Sigmoid colon (tissue), 7 donors: Measurements from ENCODE around the gene HK2. TPM values are rescaled to one million over a fixed set of nuclear protein-coding genes. Genes with fewer than 3 reads are reported as not detected.
A peak's percentile ranks its signal among the peaks of the same experiment; 100 is the strongest.

ENCODE experiments used
- DNase-seq: peaks from one replicate; pipeline ENCODE4 v3.0.0-alpha.2; 2019
- H3K27ac ChIP-seq, 4 donors: fragments of 200-600 bp; sonication (generic); one replicate each; pipeline ENCODE4 v1.5.1; 2016 to 2019; ENCODE audit warnings: mild to moderate bottlenecking in 1 of 4
- H3K27me3 ChIP-seq, 3 donors: fragments of 200-600 bp; sonication (generic); one replicate each; pipeline ENCODE4 v1.5.1; 2019; ENCODE audit warnings: mild to moderate bottlenecking in 1 of 3
- H3K36me3 ChIP-seq, 4 donors: fragments of 200-600 bp; sonication (generic); one replicate each; pipeline ENCODE4 v1.5.1; 2016 to 2019
- H3K4me1 ChIP-seq, 4 donors: fragments of 200-600 bp; sonication (generic); one replicate each; pipeline ENCODE4 v1.5.1; 2017 to 2019
- H3K4me3 ChIP-seq, 4 donors: fragments of 200-600 bp; sonication (generic); one replicate each; pipeline ENCODE4 v1.5.1; 2017 to 2019; ENCODE audit warnings: mild to moderate bottlenecking in 2 of 4, moderate library complexity in 1 of 4
- H3K9me3 ChIP-seq, 4 donors: fragments of 200-600 bp in 3 of 4; sonication (generic) in 3 of 4; one replicate each; pipeline versions ENCODE4 v1.5.1 to v1.6.1; 2013 to 2019
- CTCF ChIP-seq, 4 experiments: fragments of 450-650 bp in 3 of 4; fragments of 200-600 bp in 1 of 4; IDR thresholded peaks; one replicate each; pipeline ENCODE4 v1.5.1; 2016 to 2019; ENCODE audit warnings: antibody characterized with exemption in 4 of 4, mild to moderate bottlenecking in 3 of 4, moderate library complexity in 2 of 4
- EP300 ChIP-seq, 4 donors: sonication (generic); formaldehyde crosslinking; IDR thresholded peaks; one replicate each; pipeline ENCODE4 v1.6.1; 2017; ENCODE audit warnings: antibody characterized with exemption in 4 of 4
- POLR2A ChIP-seq, 2 donors: fragments of 450-650 bp; IDR thresholded peaks; one replicate each; pipeline ENCODE4 v1.6.1; 2016; ENCODE audit warnings: antibody characterized with exemption in 2 of 2, mild to moderate bottlenecking in 2 of 2, moderate library complexity in 2 of 2
- POLR2AphosphoS5 ChIP-seq, 4 donors: sonication (generic); formaldehyde crosslinking; IDR thresholded peaks; one replicate each; pipeline ENCODE4 v1.6.1; 2017; ENCODE audit warnings: antibody characterized with exemption in 4 of 4
- WGBS, 2 donors: extraction: QIAGEN DNeasy Blood & Tissue Kit; methylation state at CpG; one replicate each; pipeline ENCODE4 v1.1.7; 2013; 5-methylcytosine and 5-hydroxymethylcytosine counted together
- intact Hi-C: fragments of 100-400 bp; cut with DNase I; formaldehyde crosslinking; loops from one replicate; pipeline ENCODE4 v1.15.1; 2023
- polyA plus RNA-seq, 3 donors: library from polyadenylated mRNA; stranded (reverse); fragments of 200-250 nt; gene quantifications; one replicate each; pipeline ENCODE4 v1.2.3, GENCODE V29; 2013
- total RNA-seq, 4 donors: library from RNA; depleted of rRNA; stranded (reverse); fragments of >200 nt; gene quantifications; one replicate each; pipeline ENCODE4 v1.1.0, GENCODE V29; 2016
- donor health status: healthy with polysubstance abuse.
- donor health status: Bipolar disorder and iron deficiency.
- donor health status: healthy.

The HK2 gene
- total and polyA plus RNA-seq, 7 donors = 1.3 to 118 (median 1.9) TPM

- Histone ChIP-seq H3K27ac (peak overlapping the region; percentile 24 to 67 (median 47)), H3K9me3 (no peaks in the 10 kb centered on the region), H3K36me3 (no peaks in the 10 kb centered on the region), H3K4me1 (peaks cover 0 to 20% (median 12%) of the 10 kb centered on the region in 4 donors), H3K27me3 (no peaks in the 10 kb centered on the region), H3K4me3 (no peak overlapping the region)
- 28 to 52% methylated on average over 3 of the region's 3 CpGs for WGBS, 2 donors
- no peak for DNase-seq
- intact Hi-C loops = no loop called here
- TF ChIP-seq CTCF (IDR thresholded peaks at IDR 0.05) = no peak
- TF ChIP-seq POLR2A (IDR thresholded peaks at IDR 0.05) = no peak
- no peak for TF ChIP-seq EP300 (IDR thresholded peaks at IDR 0.05)
- TF ChIP-seq POLR2AphosphoS5 (IDR thresholded peaks at IDR 0.05) = no peak
Observed at GRCh38 chr2:74843433-74843832, 9.5 kb downstream of the HK2 start.

- no peak for TF ChIP-seq POLR2A (IDR thresholded peaks at IDR 0.05)
- peak; percentile 30 to 68 (median 46) for TF ChIP-seq POLR2AphosphoS5 (IDR thresholded peaks at IDR 0.05)
- H3K4me3 ChIP-seq = no peak overlapping the region
- H3K27me3 ChIP-seq = no peaks in the 10 kb centered on the region
- no peaks in the 10 kb centered on the region for H3K36me3 ChIP-seq
- H3K4me1 ChIP-seq = peaks cover 0 to 20% (median 12%) of the 10 kb centered on the region in 4 donors
- no peaks in the 10 kb centered on the region for H3K9me3 ChIP-seq
- peak overlapping the region; percentile 24 to 67 (median 47) for H3K27ac ChIP-seq
- intact Hi-C loops = no loop called here
- peak; percentile 69 for DNase-seq
Observed at GRCh38 chr2:74843899-74844298, 10.0 kb downstream of the HK2 start.

- no peaks in the 10 kb centered on the region for H3K9me3 ChIP-seq
- H3K27me3 ChIP-seq = no peaks in the 10 kb centered on the region
- H3K4me3 ChIP-seq = no peak overlapping the region
- peak overlapping the region; percentile 40 to 67 (median 51) for H3K27ac ChIP-seq
- intact Hi-C loops = no loop called here
- TF ChIP-seq EP300 (IDR thresholded peaks at IDR 0.05) (no peak), POLR2AphosphoS5 (IDR thresholded peaks at IDR 0.05) (no peak), POLR2A (IDR thresholded peaks at IDR 0.05) (no peak), CTCF (IDR thresholded peaks at IDR 0.05) (no peak)
- no peak for DNase-seq
- no peaks in the 10 kb centered on the region for H3K36me3 ChIP-seq
- WGBS, 2 donors = 63 to 90% methylated on average over 4 of the region's 4 CpGs
- H3K4me1 ChIP-seq = peaks cover 0 to 20% (median 12%) of the 10 kb centered on the region in 4 donors
Observed at GRCh38 chr2:74844752-74845151, 10.8 kb downstream of the HK2 start.

GRCh38 chr2:74845217-74845751 is 11.4 kb downstream of the HK2 start:
- TF ChIP-seq POLR2A (IDR thresholded peaks at IDR 0.05) (no peak), POLR2AphosphoS5 (IDR thresholded peaks at IDR 0.05) (peak in 2 of 4 donors; percentile 10 to 45)
- H3K4me1 ChIP-seq = peaks cover 0 to 20% (median 12%) of the 10 kb centered on the region in 4 donors
- intact Hi-C loops = no loop called here
- 4 to 35% methylated on average over 8 of the region's 8 CpGs for WGBS, 2 donors
- H3K4me3 ChIP-seq = no peak overlapping the region
- DNase-seq = peak; percentile 82
- no peaks in the 10 kb centered on the region for H3K27me3 ChIP-seq
- H3K9me3 ChIP-seq = no peaks in the 10 kb centered on the region
- H3K27ac ChIP-seq = peak overlapping the region; percentile 40 to 67 (median 51)
- H3K36me3 ChIP-seq = no peaks in the 10 kb centered on the region

- Histone ChIP-seq H3K36me3 (no peaks in the 10 kb centered on the region), H3K4me3 (no peak overlapping the region), H3K9me3 (no peaks in the 10 kb centered on the region), H3K4me1 (peaks cover 0 to 20% (median 12%) of the 10 kb centered on the region in 4 donors), H3K27ac (peak overlapping the region; percentile 40 to 67 (median 51)), H3K27me3 (no peaks in the 10 kb centered on the region)
- intact Hi-C loops = no loop called here
- 68 to 74% methylated on average over 2 of the region's 2 CpGs for WGBS, 2 donors
- DNase-seq = no peak
- TF ChIP-seq POLR2A (IDR thresholded peaks at IDR 0.05) (no peak), EP300 (IDR thresholded peaks at IDR 0.05) (no peak), POLR2AphosphoS5 (IDR thresholded peaks at IDR 0.05) (no peak), CTCF (IDR thresholded peaks at IDR 0.05) (no peak)
Observed at GRCh38 chr2:74845991-74846390, 12.1 kb downstream of the HK2 start.

- no peak for TF ChIP-seq POLR2AphosphoS5 (IDR thresholded peaks at IDR 0.05)
- TF ChIP-seq CTCF (IDR thresholded peaks at IDR 0.05) = no peak
- no peak for TF ChIP-seq EP300 (IDR thresholded peaks at IDR 0.05)
- no peak for TF ChIP-seq POLR2A (IDR thresholded peaks at IDR 0.05)
- Histone ChIP-seq H3K4me3 (no peak overlapping the region), H3K27ac (peak overlapping the region in 1 of 4 donors; percentile 56), H3K9me3 (no peaks in the 10 kb centered on the region), H3K4me1 (peaks cover 0 to 20% (median 12%) of the 10 kb centered on the region in 4 donors), H3K27me3 (no peaks in the 10 kb centered on the region), H3K36me3 (no peaks in the 10 kb centered on the region)
- intact Hi-C loops = no loop called here
- DNase-seq = no peak
- 94% methylated on average over 2 of the region's 2 CpGs for WGBS, 2 donors
Observed at GRCh38 chr2:74846481-74846880, 12.6 kb downstream of the HK2 start.
